Measurements from ENCODE around the gene GTF3C6.
"Not testable (repeated sequence)": the region's sequence is repeated elsewhere in the genome, so short reads cannot be mapped to it uniquely, and the experiment has no call there.

The GTF3C6 gene

DNA sequence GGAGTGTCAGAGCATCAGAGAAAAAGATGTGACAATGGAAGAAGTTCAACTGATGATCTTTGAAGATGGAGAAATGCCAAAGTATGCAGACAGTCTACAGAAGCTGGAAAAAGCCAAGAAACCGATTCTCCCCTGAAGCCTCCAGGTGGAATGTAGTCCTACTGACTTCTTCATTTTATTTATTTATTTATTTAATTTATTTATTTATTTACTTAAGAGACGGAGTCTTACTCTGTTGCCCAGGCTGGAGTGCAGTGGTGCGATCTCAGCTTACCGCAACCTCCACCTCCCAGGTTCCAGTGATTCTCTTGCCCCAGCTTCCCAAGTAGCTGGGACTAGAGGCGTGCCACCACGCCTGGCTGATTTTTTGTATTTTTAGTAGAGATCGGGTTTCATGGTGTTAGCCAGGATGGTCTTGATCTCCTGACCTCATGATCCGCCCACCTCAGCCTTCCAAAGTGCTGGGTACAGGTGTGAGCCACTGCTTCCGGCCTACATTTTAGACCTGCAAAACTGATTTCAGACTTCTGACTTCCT lies 21.1 kb downstream of the GTF3C6 start:
- no peak for DNase-seq

- DNase-seq = no peak
These were observed 21.7 kb downstream of the GTF3C6 start for GRCh38 chr6:110980227-110980626.

- no peak for DNase-seq
These were observed 22.1 kb downstream of the GTF3C6 start for GRCh38 chr6:110980648-110981047.

DNA sequence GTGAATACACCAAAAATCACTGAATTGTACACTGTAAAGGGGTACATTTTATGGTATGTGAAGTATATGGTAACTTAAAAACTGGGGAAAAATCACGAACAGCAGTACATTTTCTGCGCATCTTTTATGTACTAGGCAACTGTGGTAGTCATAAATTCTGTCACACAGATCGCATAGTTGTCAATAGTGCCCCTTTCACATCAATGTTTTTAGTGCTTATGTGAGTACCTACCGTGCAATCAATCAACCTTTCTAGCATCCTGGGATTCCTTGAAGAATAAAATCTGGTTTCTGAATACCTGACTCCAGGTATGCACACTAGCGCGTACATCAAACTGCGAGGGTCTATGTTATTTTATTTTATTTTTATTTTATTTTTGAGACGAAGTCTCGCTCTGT lies 22.7 kb downstream of the GTF3C6 start:
- no peak for DNase-seq

GRCh38 chr6:110990840-110991576 lies 32.5 kb downstream of the GTF3C6 start:
- no peak for DNase-seq

- DNase-seq = no peak
These were observed 38.2 kb downstream of the GTF3C6 start for GRCh38 chr6:110996691-110997090.

DNA sequence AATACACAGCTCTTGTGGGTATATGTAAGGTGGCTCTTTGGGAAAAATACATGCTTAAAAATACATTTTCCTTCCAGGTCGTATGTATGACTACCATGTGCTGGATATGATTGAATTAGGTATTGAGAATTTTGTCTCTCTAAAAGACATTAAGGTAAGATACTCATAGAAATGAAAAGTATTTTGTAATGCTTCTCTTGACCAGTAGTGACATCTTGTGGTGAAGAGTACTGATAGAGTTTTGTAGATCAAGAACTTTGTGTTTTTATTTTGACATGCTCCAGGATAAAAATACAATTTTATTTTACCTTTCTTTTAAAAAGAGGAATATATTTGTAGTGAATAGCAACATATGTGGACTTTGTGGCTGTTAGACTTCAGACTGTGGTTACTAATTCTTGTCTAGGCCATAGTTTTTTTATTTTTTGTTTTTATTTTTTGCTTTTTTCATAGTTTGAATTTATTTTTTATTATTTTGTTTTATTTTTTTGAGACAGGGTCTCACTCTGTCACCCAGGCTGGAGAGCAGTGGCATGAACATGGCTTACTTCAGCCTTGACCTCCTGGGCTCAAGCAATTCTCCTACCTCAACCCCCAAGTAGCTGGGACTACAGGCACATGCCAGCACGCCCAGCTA lies 41.2 kb downstream of the GTF3C6 start:
- no peak for DNase-seq

GRCh38 chr6:111002350-111002749 lies 43.8 kb downstream of the GTF3C6 start:
- DNase-seq = no peak

- peak in 2 of 58 donors; percentile 3 to 51 for DNase-seq
These were observed 53.0 kb downstream of the GTF3C6 start for GRCh38 chr6:111011360-111012142.

- no peak for DNase-seq
These were observed 53.6 kb downstream of the GTF3C6 start for GRCh38 chr6:111012143-111012452.

DNA sequence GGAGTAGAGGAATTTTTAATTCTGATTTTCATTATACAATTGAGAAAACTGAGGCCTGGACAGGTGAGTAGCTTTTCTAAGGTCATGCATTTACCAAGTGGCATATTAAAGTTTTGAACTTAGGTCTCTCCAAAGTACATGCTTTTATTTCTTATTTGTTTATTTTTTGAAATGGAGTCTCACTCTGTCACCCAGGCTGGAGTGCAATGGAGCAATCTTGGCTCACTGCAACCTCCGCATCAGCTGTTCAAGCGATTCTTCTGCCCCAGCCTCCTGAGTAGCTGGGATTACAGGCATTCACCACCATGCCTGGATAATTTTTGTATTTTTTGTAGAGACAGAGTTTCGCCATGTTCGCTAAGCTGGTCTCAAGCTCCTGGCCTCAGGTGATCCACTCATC lies 54.0 kb downstream of the GTF3C6 start:
- not testable (repeated sequence) for DNase-seq

DNA sequence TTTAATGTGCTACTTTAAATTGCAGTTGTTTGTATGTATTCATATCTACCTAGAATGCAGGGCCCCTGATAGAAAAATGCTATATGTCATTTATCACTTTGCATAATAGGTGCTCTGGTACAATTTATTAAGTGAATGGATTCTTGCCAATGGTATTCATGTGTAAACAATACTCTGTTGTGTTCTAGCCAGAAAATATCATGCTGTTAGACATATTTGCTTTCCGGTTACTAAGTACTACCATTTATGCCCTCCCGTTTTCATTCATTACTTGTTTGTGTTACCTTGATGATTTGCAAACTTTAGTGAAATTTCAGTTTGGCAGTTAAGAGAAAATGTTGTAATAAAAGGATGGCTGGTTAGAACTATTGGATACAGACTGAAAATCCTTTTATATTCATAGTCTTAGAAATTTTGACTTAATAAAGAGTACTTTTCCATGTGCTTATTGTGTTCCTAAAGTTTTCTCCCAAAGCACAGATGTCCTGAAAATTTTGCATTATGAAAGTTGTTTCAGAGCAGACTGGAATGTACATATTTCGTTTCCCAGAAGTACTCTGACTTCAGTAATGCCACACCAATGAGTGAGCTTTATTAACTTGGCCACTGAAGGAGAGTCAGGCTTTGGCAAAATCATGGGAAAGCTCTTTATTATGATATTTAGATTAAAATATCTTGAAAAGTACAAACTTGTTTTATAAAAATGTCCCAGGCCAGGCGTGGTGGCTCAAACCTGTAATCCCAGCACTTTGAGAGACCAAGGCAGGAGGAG lies 54.8 kb downstream of the GTF3C6 start:
- no peak for DNase-seq

- DNase-seq = no peak
These were observed 57.1 kb downstream of the GTF3C6 start for GRCh38 chr6:111015389-111016124.

GRCh38 chr6:111017241-111017640 lies 58.7 kb downstream of the GTF3C6 start:
- not testable (repeated sequence) for DNase-seq

All from anterior cingulate cortex (tissue), 58 donors.